K562 (cell line): ENCODE measurements around the gene MRPS10. TPM values are rescaled to one million over a fixed set of nuclear protein-coding genes. Genes with fewer than 3 reads are reported as not detected.
A peak's percentile ranks its signal among the peaks of the same experiment; 100 is the strongest.
"Not testable (repeated sequence)": the region's sequence is repeated elsewhere in the genome, so short reads cannot be mapped to it uniquely, and the experiment has no call there.

Experiments
- ATAC-seq: fragments of 200-7000 bp; cut with Tn5 transposase; 3 replicates; pipeline ENCODE4 v1.9.1; 2020; ENCODE audit warnings: moderate library complexity
- BruUV-seq: library from RNA; stranded (reverse); fragments of 400-500 nt; replicated peaks from 2 replicates; lab custom pipeline; 2021; lab: Mats Ljungman, UMichigan
- CTCF ChIA-PET: fragments of 300-600 bp; formaldehyde crosslinking; extraction: SDS; loops from one replicate; lab custom pipeline; 2021; ENCODE audit warnings: low intra/inter-chr PET ratio; lab: Yijun Ruan, JAX
- POLR2A ChIA-PET: fragments of 300-600, 350-650 bp; sonication (Branson Sonifier 250); formaldehyde crosslinking; extraction: SDS; loops from one replicate; lab custom pipeline; 2021; ENCODE audit warnings: antibody characterized with exemption, inconsistent platforms; lab: Yijun Ruan, JAX
- DNase-seq, 4 experiments: peaks; one replicate each; pipeline versions ENCODE4 v3.0.0 to v3.0.0-alpha.2; 2011 to 2018; ENCODE audit warnings: low spot score in 3 of 4, mixed read lengths in 3 of 4; ENCODE audit errors: extremely low read depth in 1 of 4
- FAIRE-seq: peaks from 2 replicates; lab custom pipeline; 2011; peaks lifted over from hg19 to GRCh38; lab: Jason Lieb, UNC
- H2AFZ ChIP-seq: 2 replicates; pipeline ENCODE4 v1.6.0; 2011; ENCODE audit warnings: low read depth, low read length, control low read depth, inconsistent platforms
- H3K27ac ChIP-seq: fragments of 200-600 bp; 3 replicates; pipeline ENCODE4 v1.8.0; 2011; ENCODE audit warnings: low read depth, mild to moderate bottlenecking, control low read depth, inconsistent platforms, low read length, moderate library complexity, mixed read lengths; ENCODE audit errors: extremely low read depth
- H3K27me3 ChIP-seq, 2 experiments: fragments of 300-600 bp in 1 of 2; 2 replicates in 1 of 2; 3 replicates in 1 of 2; pipeline versions ENCODE4 v1.6.0 to v1.8.0; 2011; ENCODE audit warnings: inconsistent platforms in 2 of 2, low read length in 2 of 2, mild to moderate bottlenecking in 1 of 2, mixed read lengths in 1 of 2, moderate library complexity in 1 of 2; ENCODE audit not compliant: control insufficient read depth in 2 of 2, insufficient read depth in 2 of 2
- H3K36me3 ChIP-seq: fragments of 300-600 bp; 3 replicates; pipeline ENCODE4 v1.8.0; 2011; ENCODE audit warnings: mild to moderate bottlenecking, low read length, inconsistent platforms; ENCODE audit not compliant: control insufficient read depth, insufficient read depth
- H3K4me1 ChIP-seq, 2 experiments: fragments of 200-600 bp in 1 of 2; replicated peaks in 1 of 2; 2 replicates in 1 of 2; 3 replicates in 1 of 2; pipeline versions ENCODE4 v1.5.1 to v1.8.0; 2011; ENCODE audit warnings: inconsistent platforms in 2 of 2, low read length in 2 of 2, mild to moderate bottlenecking in 1 of 2, mixed read lengths in 1 of 2, moderate library complexity in 1 of 2; ENCODE audit not compliant: control insufficient read depth in 2 of 2, insufficient read depth in 2 of 2
- H3K4me2 ChIP-seq: 2 replicates; pipeline ENCODE4 v1.6.1; 2011; ENCODE audit warnings: low read length, control low read depth, inconsistent platforms, mixed read lengths; ENCODE audit not compliant: insufficient read depth
- H3K4me3 ChIP-seq: fragments of 200-600 bp; sonication (generic), shearing (Covaris generic); 2 replicates; pipeline ENCODE4 v1.5.1; 2016; ENCODE audit warnings: control low read depth, inconsistent platforms
- H3K79me2 ChIP-seq: fragments of 200-600 bp; 3 replicates; pipeline ENCODE4 v1.8.0; 2011; ENCODE audit warnings: low read length, inconsistent platforms; ENCODE audit not compliant: control insufficient read depth, insufficient read depth
- H3K9ac ChIP-seq, 2 experiments: 2 replicates each; pipeline versions ENCODE4 v1.6.0 to v1.6.1; 2011; ENCODE audit warnings: low read depth in 2 of 2, low read length in 2 of 2, control low read depth in 1 of 2, inconsistent platforms in 1 of 2, mild to moderate bottlenecking in 1 of 2, mixed read lengths in 1 of 2; ENCODE audit not compliant: insufficient read depth in 1 of 2
- H3K9me1 ChIP-seq: one replicate; pipeline ENCODE4 v1.6.0; 2011; ENCODE audit warnings: inconsistent platforms, mild to moderate bottlenecking, low read length, moderate library complexity; ENCODE audit not compliant: control insufficient read depth, insufficient read depth
- H3K9me3 ChIP-seq: replicated peaks from 2 replicates; pipeline ENCODE4 v1.5.1; 2011; ENCODE audit warnings: low read depth, low read length, inconsistent platforms; ENCODE audit not compliant: control insufficient read depth, insufficient read depth
- H4K20me1 ChIP-seq: replicated peaks from 2 replicates; pipeline ENCODE4 v1.6.1; 2011; ENCODE audit warnings: low read length, inconsistent platforms, mixed read lengths; ENCODE audit not compliant: control insufficient read depth, insufficient read depth
- ADNP ChIP-seq: fragments of 200-800 bp; sonication (Bioruptor generic); IDR thresholded peaks from 2 replicates; pipeline ENCODE4 v1.6.1; 2016; ENCODE audit warnings: missing genetic modification characterization, missing compliant biosample characterization
- ATF3 ChIP-seq, 2 experiments: fragments of 450-650 bp in 1 of 2; sonication (generic) in 1 of 2; formaldehyde crosslinking in 1 of 2; IDR thresholded peaks in 1 of 2; conservative IDR thresholded peaks in 1 of 2; 2 replicates each; pipeline versions ENCODE4 v1.6.1 to v1.8.1; 2016 to 2023; ENCODE audit warnings: mild to moderate bottlenecking in 2 of 2, moderate library complexity in 2 of 2, inconsistent platforms in 1 of 2, missing genetic modification reagents in 1 of 2
- ATF7 ChIP-seq: fragments of 450-650 bp; IDR thresholded peaks from 2 replicates; pipeline ENCODE4 v1.7.1; 2014; ENCODE audit warnings: mild to moderate bottlenecking, moderate library complexity
- BCOR ChIP-seq: fragments of 450-650 bp; IDR thresholded peaks from 2 replicates; pipeline ENCODE4 v1.6.1; 2016
- DPF2 ChIP-seq: fragments of 450-650 bp; IDR thresholded peaks from 2 replicates; pipeline ENCODE4 v1.6.1; 2016
- EP400 ChIP-seq: fragments of 450-650 bp; IDR thresholded peaks from 2 replicates; pipeline ENCODE4 v1.6.1; 2017; ENCODE audit warnings: antibody characterized with exemption, mild to moderate bottlenecking, moderate library complexity
- GABPB1 ChIP-seq: sonication (generic); formaldehyde crosslinking; IDR thresholded peaks from 2 replicates; pipeline ENCODE4 v1.8.0; 2022; ENCODE audit warnings: mild to moderate bottlenecking, missing genetic modification reagents
- HDAC1 ChIP-seq, 2 experiments: fragments of 450-650 bp; IDR thresholded peaks; 2 replicates each; pipeline ENCODE4 v1.6.1; 2016 to 2017; ENCODE audit warnings: inconsistent platforms in 1 of 2, mild to moderate bottlenecking in 1 of 2, moderate library complexity in 1 of 2
- HDAC2 ChIP-seq: fragments of 450-650 bp; IDR thresholded peaks from 2 replicates; pipeline ENCODE4 v1.6.1; 2016; ENCODE audit warnings: mild to moderate bottlenecking
- NFRKB ChIP-seq: fragments of 450-650 bp; IDR thresholded peaks from 2 replicates; pipeline ENCODE4 v1.6.1; 2016; ENCODE audit warnings: low read depth
- NKRF ChIP-seq: fragments of 450-650 bp; IDR thresholded peaks from 2 replicates; pipeline ENCODE4 v1.6.1; 2016; ENCODE audit warnings: borderline replicate concordance
- POLR2A ChIP-seq: fragments of 450-650 bp; conservative IDR thresholded peaks from 2 replicates; pipeline ENCODE4 v1.6.1; 2016
- TAF7 ChIP-seq: fragments of 450-650 bp; IDR thresholded peaks from 2 replicates; pipeline ENCODE4 v1.6.1; 2016; ENCODE audit warnings: missing genetic modification characterization, missing compliant biosample characterization
- ZC3H8 ChIP-seq: fragments of 450-650 bp; IDR thresholded peaks from 2 replicates; pipeline ENCODE4 v1.6.1; 2017
- ZNF583 ChIP-seq: fragments of 250-450 bp; sonication (Bioruptor Pico); IDR thresholded peaks from 2 replicates; pipeline ENCODE4 v1.4.0; 2020
- WGBS: fragments of 100-300 bp; shearing (Covaris generic); methylation state at CpG from one replicate; pipeline ENCODE4 v1.1.6; 2016; ENCODE audit warnings: low coverage, mixed read lengths; ENCODE audit not compliant: insufficient coverage; ENCODE audit errors: missing lambda C conversion rate; 5-methylcytosine and 5-hydroxymethylcytosine counted together
- in situ Hi-C: fragments of 300-500 bp; cut with MboI; formaldehyde crosslinking; loops from 4 replicates; pipeline ENCODE4 v1.15.0; 2018; ENCODE audit warnings: inconsistent platforms, mixed read lengths
- intact Hi-C: fragments of 100-400 bp; cut with micrococcal nuclease; formaldehyde crosslinking; loops from 2 replicates; pipeline ENCODE4 v1.14.2; 2022
- polyA plus RNA-seq, 8 experiments: library from polyadenylated mRNA; depleted of rRNA in 4 of 8; stranded (reverse) in 5 of 8; unstranded in 3 of 8; fragments of >200 nt; fragmentation: Nextera tagmentation in 2 of 8; fragmentation: Illumina TruSeq in 1 of 8; extraction: Ambion mirVana in 2 of 8; extraction: Trizol in 1 of 8; gene quantifications; 2 replicates each; pipeline versions ENCODE4 v1.2.1 to v1.2.3, GENCODE V29; 2011 to 2014; ENCODE audit warnings: inconsistent platforms in 1 of 8, missing spikeins in 1 of 8
- total RNA-seq, 7 experiments: library from RNA; depleted of rRNA in 6 of 7; stranded (reverse); fragments of >200 nt in 6 of 7; fragmentation: Illumina TruSeq in 2 of 7; extraction: Trizol in 2 of 7; gene quantifications; 2 replicates each; pipeline versions ENCODE4 v1.2.1 to v1.2.3, GENCODE V29; 2011 to 2021; ENCODE audit warnings: low replicate concordance in 1 of 7
- TF ChIP-seq, protein P1 (sequence below): IDR thresholded peaks from 3 replicates; pipeline ENCODE4 v1.6.1; 2011; ENCODE audit warnings: borderline replicate concordance, mild to moderate bottlenecking, moderate library complexity; ENCODE audit not compliant: insufficient read length; ENCODE audit errors: extremely low read depth

The MRPS10 gene
- total and polyA plus RNA-seq, 9 of the 15 experiments (the other 6 are each of a cell fraction or from before 2014, with no cell fraction given) = 48.6 to 166 (median 93.7) TPM

DNA sequence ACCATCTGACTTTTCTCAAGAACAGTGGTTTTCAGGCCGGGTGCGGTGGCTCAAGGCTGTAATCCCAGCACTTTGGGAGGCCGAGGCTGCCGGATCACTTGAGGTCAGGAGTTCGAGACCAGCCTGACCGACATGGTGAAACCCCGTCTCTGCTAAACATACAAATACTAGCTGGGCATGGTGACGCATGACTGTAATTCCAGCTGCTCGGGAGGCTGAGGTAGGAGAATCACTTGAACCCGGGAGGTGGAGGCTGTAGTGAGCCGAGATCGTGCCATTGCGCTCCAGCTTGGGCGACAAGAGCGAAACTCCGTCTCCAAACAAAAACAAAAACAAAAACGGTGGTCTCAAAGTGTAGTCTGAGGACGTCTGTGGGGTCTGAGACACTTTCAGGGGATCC lies 1.2 kb downstream of the MRPS10 start:
- not testable (repeated sequence) for FAIRE-seq; H4K20me1 ChIP-seq; H3K27me3 ChIP-seq; ATAC-seq; H3K9me1 ChIP-seq; H3K9me3 ChIP-seq; H2AFZ ChIP-seq; BruUV-seq; DNase-seq; TF ChIP-seq ATF3 (CRISPR knock-in tag; conservative IDR thresholded peaks at IDR 0.05)
- Histone ChIP-seq H3K9ac (peak overlapping the region; percentile 85 to 98), H3K4me1 (peaks cover 6 to 14% of the 10 kb centered on the region in 2 experiments; a peak in 4 of 5 replicates), H3K4me2 (peak overlapping the region; percentile 92), H3K27ac (peak overlapping the region; percentile 92), H3K36me3 (peaks cover 38% of the 10 kb centered on the region), H3K4me3 (peak overlapping the region; percentile 77), H3K79me2 (peaks cover 46% of the 10 kb centered on the region)
- in situ Hi-C loops (loop anchor here (5.0 kb wide), 1 partner anchor 139 kb away; no protein-coding TSS in a partner anchor), intact Hi-C loops (loop anchor here (5.0 to 10.0 kb wide), 3 partner anchors 112 to 434 kb away; partner anchors contain the start of gene PRICKLE4)
- CTCF ChIA-PET = interaction anchor here (0.6 to 3.1 kb wide), 3 partner anchors 49 to 534 kb away, joined by 3 to 47 read pairs (median 5); no protein-coding TSS in a partner anchor
- WGBS = 15% methylated on average over 18 of the region's 18 CpGs
- POLR2A ChIA-PET = interaction anchor here (0.6 to 2.6 kb wide), 6 partner anchors 10 to 350 kb away, joined by 3 to 13 read pairs (median 4); no protein-coding TSS in a partner anchor
- TF ChIP-seq HDAC1 (IDR thresholded peaks at IDR 0.05) (0 out of 4 replicates have a peak, but pooled peaks of 1 of the 2 experiments have one; percentile 49), DPF2 (peak; percentile 31), ATF3 (IDR thresholded peaks at IDR 0.05) (0 out of 2 replicates have a peak, but pooled peaks have one; percentile 23), ADNP (tag) (peak; percentile 71), GABPB1 (CRISPR knock-in tag) (peak; percentile 55; the same call in 1 of the 2 replicates), ZC3H8 (peak; percentile 24; the same call in 1 of the 2 replicates), TAF7 (tag) (0 out of 2 replicates have a peak, but pooled peaks have one; percentile 25), ZNF583 (0 out of 2 replicates have a peak, but pooled peaks have one; percentile 39), BCOR (peak; percentile 79), NKRF (peak; percentile 43; the same call in 1 of the 2 replicates), HDAC2 (peak; percentile 55; the same call in 1 of the 2 replicates), ATF7 (peak; percentile 18; the same call in 1 of the 2 replicates), POLR2A (peak; percentile 30; the same call in 1 of the 2 replicates), NFRKB (0 out of 2 replicates have a peak, but pooled peaks have one; percentile 25), EP400 (peak; percentile 9; the same call in 1 of the 2 replicates)
- TF ChIP-seq, protein P1, sequence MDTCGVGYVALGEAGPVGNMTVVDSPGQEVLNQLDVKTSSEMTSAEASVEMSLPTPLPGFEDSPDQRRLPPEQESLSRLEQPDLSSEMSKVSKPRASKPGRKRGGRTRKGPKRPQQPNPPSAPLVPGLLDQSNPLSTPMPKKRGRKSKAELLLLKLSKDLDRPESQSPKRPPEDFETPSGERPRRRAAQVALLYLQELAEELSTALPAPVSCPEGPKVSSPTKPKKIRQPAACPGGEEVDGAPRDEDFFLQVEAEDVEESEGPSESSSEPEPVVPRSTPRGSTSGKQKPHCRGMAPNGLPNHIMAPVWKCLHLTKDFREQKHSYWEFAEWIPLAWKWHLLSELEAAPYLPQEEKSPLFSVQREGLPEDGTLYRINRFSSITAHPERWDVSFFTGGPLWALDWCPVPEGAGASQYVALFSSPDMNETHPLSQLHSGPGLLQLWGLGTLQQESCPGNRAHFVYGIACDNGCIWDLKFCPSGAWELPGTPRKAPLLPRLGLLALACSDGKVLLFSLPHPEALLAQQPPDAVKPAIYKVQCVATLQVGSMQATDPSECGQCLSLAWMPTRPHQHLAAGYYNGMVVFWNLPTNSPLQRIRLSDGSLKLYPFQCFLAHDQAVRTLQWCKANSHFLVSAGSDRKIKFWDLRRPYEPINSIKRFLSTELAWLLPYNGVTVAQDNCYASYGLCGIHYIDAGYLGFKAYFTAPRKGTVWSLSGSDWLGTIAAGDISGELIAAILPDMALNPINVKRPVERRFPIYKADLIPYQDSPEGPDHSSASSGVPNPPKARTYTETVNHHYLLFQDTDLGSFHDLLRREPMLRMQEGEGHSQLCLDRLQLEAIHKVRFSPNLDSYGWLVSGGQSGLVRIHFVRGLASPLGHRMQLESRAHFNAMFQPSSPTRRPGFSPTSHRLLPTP = peak; percentile 14
